22Rv1 (cell line): ENCODE results near the gene PSG4.
"Not testable (repeated sequence)": the region's sequence is repeated elsewhere in the genome, so short reads cannot be mapped to it uniquely, and the experiment has no call there.

ENCODE experiments used
- H3K27ac ChIP-seq: fragments of 450-650 bp; 2 replicates; pipeline ENCODE4 v1.5.1; 2017
- CTCF ChIP-seq: fragments of 450-650 bp; IDR thresholded peaks from 2 replicates; pipeline ENCODE4 v1.5.1; 2017; ENCODE audit warnings: mild to moderate bottlenecking
- ZFX ChIP-seq: fragments of 450-650 bp; IDR thresholded peaks from 2 replicates; pipeline ENCODE4 v1.6.1; 2017; ENCODE audit warnings: antibody characterized with exemption, borderline replicate concordance

PSG4 gene

GRCh38 chr19:43179569-43180147, 25.8 kb downstream of the PSG4 start:
- not testable (repeated sequence) for H3K27ac ChIP-seq

GRCh38 chr19:43178577-43178976, 26.9 kb downstream of the PSG4 start:
- not testable (repeated sequence) for H3K27ac ChIP-seq

More at GRCh38 chr19:43179569-43180147, 25.8 kb downstream of the PSG4 start:
- peak; percentile 45 for TF ChIP-seq CTCF

- H3K27ac ChIP-seq = not testable (repeated sequence)
These were observed 39.5 kb downstream of the PSG4 start for GRCh38 chr19:43165906-43166305.

- H3K27ac ChIP-seq = not testable (repeated sequence)
These were observed 42.3 kb downstream of the PSG4 start for GRCh38 chr19:43163135-43163534.

GRCh38 chr19:43162261-43162660, 43.2 kb downstream of the PSG4 start:
- not testable (repeated sequence) for H3K27ac ChIP-seq

GRCh38 chr19:43152214-43152613, 53.2 kb downstream of the PSG4 start:
- TF ChIP-seq ZFX = no peak
- no peak for TF ChIP-seq CTCF
- no peak overlapping the region for H3K27ac ChIP-seq

- not testable (repeated sequence) for H3K27ac ChIP-seq
These were observed 55.6 kb downstream of the PSG4 start for GRCh38 chr19:43149788-43150187.

- no peak overlapping the region for H3K27ac ChIP-seq
- TF ChIP-seq ZFX (no peak), CTCF (no peak)
These were observed 57.2 kb downstream of the PSG4 start for GRCh38 chr19:43148233-43148632.
